Activated T-helper 1 cell treated with anti-CD3 and anti-CD28 coated beads, Interleukin-12 subunit alpha, Interleukin-12 subunit beta, Interleukin-2, Interleukin-4 antibody, amounts not matched to agents 30 ng/mL and 10 ng/mL and 1 ng/mL, durations not matched to agents 14 hours and 24 hours and 36 hours (primary cell): ENCODE measurements around the gene ESPN. TPM values are rescaled to one million over a fixed set of nuclear protein-coding genes. Genes with fewer than 3 reads are reported as not detected.
A peak's percentile ranks its signal among the peaks of the same experiment; 100 is the strongest.

Experiments
- DNase-seq: peaks from one replicate; pipeline ENCODE4 v3.0.0; 2021; ENCODE audit warnings: low spot score
- H3K27ac Mint-ChIP-seq: one replicate; pipeline ENCODE4 v1.8.0; 2021; ENCODE audit warnings: mild to moderate bottlenecking, mixed read lengths
- H3K27me3 Mint-ChIP-seq: one replicate; pipeline ENCODE4 v1.8.0; 2022; ENCODE audit warnings: mild to moderate bottlenecking, moderate library complexity, mixed read lengths; ENCODE audit not compliant: insufficient read depth
- H3K36me3 Mint-ChIP-seq: one replicate; pipeline ENCODE4 v1.8.0; 2021; ENCODE audit warnings: low read depth, mixed read lengths
- H3K4me1 Mint-ChIP-seq: one replicate; pipeline ENCODE4 v1.8.0; 2021; ENCODE audit warnings: low read depth, mixed read lengths
- H3K4me3 Mint-ChIP-seq: one replicate; pipeline ENCODE4 v1.8.0; 2021; ENCODE audit warnings: mild to moderate bottlenecking, moderate library complexity, mixed read lengths
- H3K9me3 Mint-ChIP-seq: one replicate; pipeline ENCODE4 v1.8.0; 2021; ENCODE audit warnings: mixed read lengths
- intact Hi-C: fragments of 100-400 bp; cut with micrococcal nuclease; formaldehyde crosslinking; loops from one replicate; pipeline ENCODE4 v1.15.1; 2024
- total RNA-seq: library from RNA; stranded (reverse); gene quantifications from 2 replicates; pipeline ENCODE4 v1.2.3, GENCODE V29; 2022

Gene ESPN
- total RNA-seq, 1 donor from 2014 or later, result 1.2 TPM

GRCh38 chr1:6499296-6499695 lies 74.7 kb downstream of the ESPN start:
- no peaks in the 10 kb centered on the region for H3K4me1 Mint-ChIP-seq
- DNase-seq, result no peak
- H3K27me3 Mint-ChIP-seq, result peaks cover 27% of the 10 kb centered on the region
- no peaks in the 10 kb centered on the region for H3K9me3 Mint-ChIP-seq
- intact Hi-C loops, result no loop called here
- H3K36me3 Mint-ChIP-seq, result no peaks in the 10 kb centered on the region
- H3K27ac Mint-ChIP-seq, result no peak overlapping the region
- no peak overlapping the region for H3K4me3 Mint-ChIP-seq

DNA sequence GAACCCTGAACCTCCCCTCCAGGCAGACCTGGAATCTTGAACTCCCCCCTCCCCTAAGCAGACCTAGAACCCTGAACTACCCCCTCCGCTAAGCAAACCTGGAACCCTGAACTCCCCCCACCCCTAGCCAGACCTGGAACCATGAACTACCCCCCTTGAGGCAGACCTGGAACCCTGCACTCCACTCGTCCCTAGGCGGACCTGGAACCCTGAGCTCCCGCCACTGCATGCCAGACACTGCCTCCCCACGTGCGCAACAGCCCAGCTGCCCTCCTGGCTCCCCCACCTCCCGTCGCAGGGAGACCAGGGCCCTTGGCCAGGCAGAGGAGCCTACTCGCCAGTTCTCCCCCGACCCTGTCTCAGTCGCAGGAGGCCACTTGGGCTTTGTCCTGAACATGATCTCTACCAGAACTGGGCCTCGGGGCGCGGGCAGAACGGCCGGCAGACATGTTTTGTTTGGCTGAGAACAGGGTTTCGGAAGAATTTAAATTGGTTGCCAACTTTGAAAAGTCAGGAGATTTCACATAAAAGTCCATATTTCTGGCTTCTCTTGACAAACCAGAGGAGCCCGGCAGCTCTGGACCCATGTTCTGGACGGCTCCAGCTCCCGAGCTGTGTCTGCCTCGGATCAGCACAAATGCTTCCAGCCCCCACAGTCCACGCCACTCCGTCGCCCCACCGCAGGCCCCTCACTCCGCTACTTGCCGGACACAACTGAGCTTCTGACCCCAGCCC lies 76.1 kb downstream of the ESPN start:
- Mint-ChIP-seq H3K4me3 (no peak overlapping the region), H3K27ac (no peak overlapping the region), H3K9me3 (no peaks in the 10 kb centered on the region), H3K27me3 (peaks cover 27% of the 10 kb centered on the region), H3K4me1 (no peaks in the 10 kb centered on the region), H3K36me3 (no peaks in the 10 kb centered on the region)
- intact Hi-C loops, result no loop called here
- no peak for DNase-seq

- Mint-ChIP-seq H3K27me3 (peaks cover 25% of the 10 kb centered on the region), H3K4me1 (no peaks in the 10 kb centered on the region), H3K9me3 (no peaks in the 10 kb centered on the region), H3K4me3 (no peak overlapping the region), H3K36me3 (no peaks in the 10 kb centered on the region), H3K27ac (peak overlapping the region; percentile 26)
- intact Hi-C loops, result no loop called here
- no peak for DNase-seq
These were observed 76.8 kb downstream of the ESPN start for GRCh38 chr1:6501279-6501813.

GRCh38 chr1:6502000-6502891 lies 77.7 kb downstream of the ESPN start:
- Mint-ChIP-seq H3K4me1 (no peaks in the 10 kb centered on the region), H3K9me3 (no peaks in the 10 kb centered on the region), H3K4me3 (no peak overlapping the region), H3K36me3 (no peaks in the 10 kb centered on the region), H3K27ac (no peak overlapping the region), H3K27me3 (peaks cover 19% of the 10 kb centered on the region)
- intact Hi-C loops, result no loop called here
- no peak for DNase-seq

- no peak for DNase-seq
- H3K4me3 Mint-ChIP-seq, result no peak overlapping the region
- intact Hi-C loops, result no loop called here
- no peak overlapping the region for H3K27ac Mint-ChIP-seq
- H3K36me3 Mint-ChIP-seq, result no peaks in the 10 kb centered on the region
- peaks cover 10% of the 10 kb centered on the region for H3K27me3 Mint-ChIP-seq
- no peaks in the 10 kb centered on the region for H3K4me1 Mint-ChIP-seq
- H3K9me3 Mint-ChIP-seq, result no peaks in the 10 kb centered on the region
These were observed 79.5 kb downstream of the ESPN start for GRCh38 chr1:6503884-6504602.

DNA sequence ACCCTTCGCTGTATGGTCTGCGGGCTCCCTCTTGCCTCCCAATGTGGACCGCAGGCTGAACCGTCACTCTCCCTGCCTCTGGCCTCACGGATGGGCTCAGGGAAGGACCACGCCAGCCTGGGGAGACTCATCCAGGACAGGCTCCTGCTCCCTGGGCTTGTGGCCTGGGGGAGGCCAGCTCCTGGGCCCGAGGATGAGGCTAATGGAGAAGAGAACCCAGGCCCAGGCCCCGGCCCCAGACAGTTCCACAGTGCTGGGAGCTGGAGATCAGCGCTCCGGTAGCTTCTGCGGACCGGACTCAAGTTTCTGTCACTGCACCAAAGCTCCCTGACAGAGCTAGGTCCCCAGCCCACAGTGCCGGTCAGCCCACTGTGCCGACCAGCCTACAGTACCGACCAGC lies 80.3 kb downstream of the ESPN start:
- no peaks in the 10 kb centered on the region for H3K9me3 Mint-ChIP-seq
- no peaks in the 10 kb centered on the region for H3K4me1 Mint-ChIP-seq
- H3K36me3 Mint-ChIP-seq, result no peaks in the 10 kb centered on the region
- intact Hi-C loops, result no loop called here
- peaks cover 7% of the 10 kb centered on the region for H3K27me3 Mint-ChIP-seq
- H3K4me3 Mint-ChIP-seq, result no peak overlapping the region
- H3K27ac Mint-ChIP-seq, result no peak overlapping the region
- no peak for DNase-seq

- Mint-ChIP-seq H3K27ac (no peak overlapping the region), H3K36me3 (no peaks in the 10 kb centered on the region), H3K27me3 (peaks cover 7% of the 10 kb centered on the region), H3K4me1 (no peaks in the 10 kb centered on the region), H3K4me3 (no peak overlapping the region), H3K9me3 (no peaks in the 10 kb centered on the region)
- intact Hi-C loops, result no loop called here
- DNase-seq, result no peak
These were observed 81.0 kb downstream of the ESPN start for GRCh38 chr1:6505367-6506209.

GRCh38 chr1:6506210-6507036 lies 81.8 kb downstream of the ESPN start:
- intact Hi-C loops, result no loop called here
- H3K27me3 Mint-ChIP-seq, result peaks cover 1% of the 10 kb centered on the region
- no peaks in the 10 kb centered on the region for H3K9me3 Mint-ChIP-seq
- no peaks in the 10 kb centered on the region for H3K36me3 Mint-ChIP-seq
- no peak overlapping the region for H3K27ac Mint-ChIP-seq
- no peaks in the 10 kb centered on the region for H3K4me1 Mint-ChIP-seq
- DNase-seq, result no peak
- H3K4me3 Mint-ChIP-seq, result no peak overlapping the region

DNA sequence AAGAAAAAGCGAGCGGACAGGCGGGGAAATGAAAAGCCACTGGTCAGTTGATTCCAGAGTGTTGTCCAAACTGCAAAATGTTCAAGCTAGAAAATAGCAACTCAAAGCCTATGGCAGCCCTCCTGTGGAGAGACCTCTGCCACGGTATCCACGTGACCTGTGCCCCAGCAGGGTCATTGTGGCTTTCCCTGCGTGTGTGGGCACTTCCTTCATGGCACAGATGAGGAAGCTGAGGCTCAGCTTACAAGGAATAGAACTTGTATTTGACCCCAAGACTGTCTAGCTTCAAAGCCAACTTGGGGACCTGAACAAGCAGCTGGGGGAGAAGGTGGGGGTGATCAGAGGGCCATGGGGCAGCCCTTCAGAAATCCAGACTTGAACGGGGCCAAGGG lies 82.5 kb downstream of the ESPN start:
- no peak overlapping the region for H3K4me3 Mint-ChIP-seq
- intact Hi-C loops, result no loop called here
- no peaks in the 10 kb centered on the region for H3K4me1 Mint-ChIP-seq
- no peaks in the 10 kb centered on the region for H3K36me3 Mint-ChIP-seq
- no peaks in the 10 kb centered on the region for H3K9me3 Mint-ChIP-seq
- H3K27me3 Mint-ChIP-seq, result no peaks in the 10 kb centered on the region
- DNase-seq, result no peak
- H3K27ac Mint-ChIP-seq, result no peak overlapping the region

GRCh38 chr1:6507461-6507911 lies 82.9 kb downstream of the ESPN start:
- Mint-ChIP-seq H3K4me3 (no peak overlapping the region), H3K9me3 (no peaks in the 10 kb centered on the region), H3K36me3 (no peaks in the 10 kb centered on the region), H3K4me1 (no peaks in the 10 kb centered on the region), H3K27ac (no peak overlapping the region), H3K27me3 (no peaks in the 10 kb centered on the region)
- no peak for DNase-seq
- intact Hi-C loops, result no loop called here

DNA sequence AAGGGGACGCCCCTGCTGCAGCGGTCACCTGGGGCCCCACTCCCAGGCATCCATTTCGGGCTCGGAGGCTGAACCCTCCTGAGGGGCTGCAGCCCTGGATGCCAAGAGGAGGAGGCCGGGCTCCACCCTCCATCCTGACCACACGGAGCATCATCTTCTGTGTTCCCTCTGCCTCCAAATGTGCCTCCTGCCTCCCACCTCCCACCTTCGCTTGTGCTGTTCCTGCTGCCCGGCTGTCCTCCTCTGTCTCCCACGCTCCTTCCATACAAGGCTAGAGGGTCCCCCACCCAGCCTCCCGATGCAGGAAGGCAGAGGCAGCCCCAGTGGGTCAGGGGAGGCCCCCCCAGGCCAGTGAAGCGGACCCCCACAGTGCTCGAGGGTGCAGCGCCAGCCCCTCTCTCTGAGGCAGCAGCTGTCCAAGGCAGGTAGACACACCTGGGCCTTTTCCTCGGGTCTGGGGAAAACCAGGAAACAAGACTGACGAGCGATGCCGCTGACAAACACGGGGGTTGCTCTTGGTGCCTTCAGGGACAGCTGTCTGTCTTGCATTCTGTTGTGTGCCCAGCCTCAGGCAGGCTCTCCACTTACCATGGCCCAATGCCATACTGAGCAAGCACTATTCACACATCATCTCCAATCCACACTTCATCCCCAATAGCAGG lies 83.7 kb downstream of the ESPN start:
- H3K36me3 Mint-ChIP-seq, result no peaks in the 10 kb centered on the region
- no peak overlapping the region for H3K27ac Mint-ChIP-seq
- H3K27me3 Mint-ChIP-seq, result no peaks in the 10 kb centered on the region

More for the DNA sequence above, 83.7 kb downstream of the ESPN start:
- intact Hi-C loops, result no loop called here
- DNase-seq, result no peak
- Mint-ChIP-seq H3K4me1 (no peaks in the 10 kb centered on the region), H3K4me3 (no peak overlapping the region), H3K9me3 (no peaks in the 10 kb centered on the region)
